ENCODE measurements around the gene NUMA1.

DNA sequence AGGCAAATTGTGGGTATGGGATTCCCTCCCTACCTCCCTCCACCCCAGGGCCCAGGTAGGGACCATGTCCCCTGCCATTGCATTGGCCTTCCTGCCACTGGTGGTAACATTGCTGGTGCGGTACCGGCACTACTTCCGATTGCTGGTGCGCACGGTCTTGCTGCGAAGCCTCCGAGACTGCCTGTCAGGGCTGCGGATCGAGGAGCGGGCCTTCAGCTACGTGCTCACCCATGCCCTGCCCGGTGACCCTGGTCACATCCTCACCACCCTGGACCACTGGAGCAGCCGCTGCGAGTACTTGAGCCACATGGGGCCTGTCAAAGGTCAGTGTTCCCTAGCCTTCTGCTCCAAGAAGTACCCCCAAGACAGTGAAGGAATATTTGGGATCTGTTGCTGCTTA is 25.5 kb upstream of the NUMA1 start, which contains the start of gene TOMT:
- TF ChIP-seq POLR2A (IDR thresholded peaks at IDR 0.05) (no peak), CTCF (IDR thresholded peaks at IDR 0.05) (no peak)
